HG03159 (cell line): Measurements from ENCODE around the gene DLG1.

Experiments used
- ATAC-seq: cut with Tn5 transposase; IDR thresholded peaks from one replicate; pipeline ENCODE4 v1.9.1; 2021; ENCODE audit warnings: mild to moderate bottlenecking, moderate library complexity; ENCODE audit not compliant: unreplicated experiment

Gene DLG1

DNA sequence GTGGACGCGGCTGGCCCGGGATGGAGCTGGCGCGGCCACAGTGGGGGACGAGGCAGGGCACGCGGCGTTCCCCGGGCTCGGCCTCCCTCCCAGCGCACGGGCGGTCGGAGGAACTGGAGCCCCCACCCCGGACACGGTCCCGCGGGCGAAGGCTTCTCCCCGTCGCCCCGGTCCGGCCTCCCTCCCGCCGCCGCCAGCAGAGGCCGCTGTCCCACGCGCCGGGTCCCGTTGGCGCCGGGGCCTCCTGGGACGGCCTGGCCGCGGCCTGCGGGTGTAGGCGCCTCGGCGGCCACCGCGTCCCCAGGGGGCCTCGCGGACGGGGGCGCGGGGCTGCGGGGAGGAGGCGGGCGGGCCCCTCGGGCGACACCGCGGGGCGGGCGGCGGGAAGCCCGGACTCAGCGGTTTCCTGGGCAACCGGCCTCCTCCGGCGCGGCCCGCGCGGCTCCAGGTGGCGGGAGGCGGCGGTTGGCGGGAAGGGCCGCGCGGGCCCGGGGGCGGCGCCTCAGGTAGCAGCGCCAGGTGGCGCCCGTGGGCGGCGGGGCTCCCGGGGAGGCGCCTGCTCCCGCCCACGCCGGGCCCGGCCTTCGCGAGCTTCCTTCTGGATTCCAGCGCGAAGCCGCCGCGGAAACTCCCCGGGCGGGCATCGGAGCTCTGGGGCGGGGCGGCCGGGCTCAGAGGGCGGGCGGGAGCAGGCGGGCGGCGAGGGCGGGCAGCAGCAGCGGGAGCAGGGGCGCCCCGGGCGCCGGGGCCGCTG lies 295.5 kb downstream of the DLG1 start:
- peak; percentile 61 for ATAC-seq

DNA sequence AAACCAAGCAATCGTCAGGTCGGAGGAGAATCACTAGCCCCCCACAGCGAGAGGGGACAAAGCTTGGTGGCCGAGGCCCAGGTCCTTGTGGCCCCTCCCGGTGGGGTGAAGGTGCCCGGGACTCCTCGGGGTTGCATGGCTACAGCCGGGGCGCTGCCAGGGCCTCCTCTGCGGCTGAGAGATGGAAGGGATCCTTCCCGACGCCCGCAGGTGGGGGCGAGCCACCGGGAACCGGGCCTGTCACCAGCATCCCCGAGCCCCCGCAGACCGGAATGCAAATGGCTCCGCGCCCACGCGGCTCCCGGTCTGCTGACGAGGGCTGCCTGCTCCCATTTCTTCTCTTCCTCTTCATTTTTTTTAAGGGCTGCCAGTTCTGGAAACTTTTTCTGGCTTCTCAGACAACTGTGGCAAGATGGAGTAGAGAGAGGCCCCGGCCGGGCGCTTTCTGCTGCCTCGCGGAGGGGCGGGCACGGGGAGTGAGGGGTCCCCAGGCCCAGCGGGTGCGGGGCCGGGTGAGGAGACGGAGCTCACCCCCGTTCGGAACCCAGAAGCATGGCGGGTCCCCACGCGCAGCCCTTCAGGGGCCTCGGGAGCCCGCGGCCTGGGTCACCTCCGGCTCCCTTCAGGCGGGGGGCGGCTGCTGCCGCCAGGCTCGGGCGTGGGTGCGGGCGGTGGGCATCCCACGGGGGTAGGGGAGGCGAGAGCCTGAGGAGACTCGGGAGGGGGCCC lies 296.3 kb downstream of the DLG1 start:
- ATAC-seq = no peak

DNA sequence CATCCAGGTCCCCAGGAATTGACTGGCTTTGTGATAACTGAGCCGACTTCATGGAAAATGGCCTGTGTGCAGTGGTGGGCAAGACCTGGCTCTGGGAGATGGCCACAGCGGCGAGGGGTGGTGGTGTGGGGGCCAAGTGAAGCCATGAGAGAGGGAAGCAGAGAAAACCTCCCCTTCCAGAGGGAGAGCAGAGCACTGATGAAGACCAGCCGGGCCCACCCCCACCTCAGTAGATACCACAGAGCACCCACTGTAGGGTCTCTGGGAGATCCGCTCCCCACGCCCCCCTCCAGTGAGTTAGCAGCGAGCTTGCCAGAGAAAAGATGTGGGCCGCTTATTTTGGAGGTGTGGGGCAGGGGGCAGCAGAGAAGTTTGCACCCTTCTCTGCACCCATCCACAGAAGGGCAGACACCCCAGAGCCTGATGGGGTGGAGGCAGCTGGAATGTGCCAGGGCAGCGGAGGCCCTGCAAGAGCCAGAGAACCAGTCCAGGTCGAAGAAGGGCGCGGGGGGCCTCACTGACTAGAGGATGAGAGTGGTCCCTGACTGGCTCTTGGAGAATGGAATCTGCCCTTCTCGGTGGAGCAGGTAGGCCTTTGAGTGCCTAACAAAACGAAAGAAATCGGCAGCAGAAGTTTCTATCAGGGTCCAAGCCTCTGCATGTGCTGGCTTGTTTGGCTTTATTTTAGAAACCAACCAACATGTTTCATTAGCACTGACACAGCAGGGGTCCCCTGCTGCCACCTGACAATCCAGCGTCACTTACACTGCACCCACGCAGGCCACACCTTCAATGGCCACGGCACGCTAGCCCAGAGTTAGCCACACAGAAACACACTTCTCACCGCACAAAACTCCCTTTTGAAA lies 297.1 kb downstream of the DLG1 start:
- no peak for ATAC-seq

DNA sequence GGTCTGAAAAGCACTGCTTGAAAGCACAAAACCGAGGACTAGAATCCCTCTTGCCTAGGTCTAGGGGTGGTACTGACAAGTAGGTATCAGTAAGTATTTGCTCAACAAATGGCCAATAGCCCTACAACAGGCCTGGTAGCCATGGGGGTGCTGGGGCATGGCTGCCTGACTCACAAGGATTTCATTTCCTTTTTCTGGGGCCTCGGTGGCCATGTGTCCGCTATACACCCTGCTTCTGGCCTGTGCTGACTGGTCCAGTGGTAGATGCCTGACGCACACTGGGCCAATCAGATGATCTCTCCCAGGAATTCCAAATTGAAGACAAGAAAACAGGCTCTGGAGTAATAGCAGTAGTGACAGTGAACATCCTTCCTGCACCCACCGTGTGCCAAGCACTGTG lies 298.2 kb downstream of the DLG1 start:
- ATAC-seq = no peak

DNA sequence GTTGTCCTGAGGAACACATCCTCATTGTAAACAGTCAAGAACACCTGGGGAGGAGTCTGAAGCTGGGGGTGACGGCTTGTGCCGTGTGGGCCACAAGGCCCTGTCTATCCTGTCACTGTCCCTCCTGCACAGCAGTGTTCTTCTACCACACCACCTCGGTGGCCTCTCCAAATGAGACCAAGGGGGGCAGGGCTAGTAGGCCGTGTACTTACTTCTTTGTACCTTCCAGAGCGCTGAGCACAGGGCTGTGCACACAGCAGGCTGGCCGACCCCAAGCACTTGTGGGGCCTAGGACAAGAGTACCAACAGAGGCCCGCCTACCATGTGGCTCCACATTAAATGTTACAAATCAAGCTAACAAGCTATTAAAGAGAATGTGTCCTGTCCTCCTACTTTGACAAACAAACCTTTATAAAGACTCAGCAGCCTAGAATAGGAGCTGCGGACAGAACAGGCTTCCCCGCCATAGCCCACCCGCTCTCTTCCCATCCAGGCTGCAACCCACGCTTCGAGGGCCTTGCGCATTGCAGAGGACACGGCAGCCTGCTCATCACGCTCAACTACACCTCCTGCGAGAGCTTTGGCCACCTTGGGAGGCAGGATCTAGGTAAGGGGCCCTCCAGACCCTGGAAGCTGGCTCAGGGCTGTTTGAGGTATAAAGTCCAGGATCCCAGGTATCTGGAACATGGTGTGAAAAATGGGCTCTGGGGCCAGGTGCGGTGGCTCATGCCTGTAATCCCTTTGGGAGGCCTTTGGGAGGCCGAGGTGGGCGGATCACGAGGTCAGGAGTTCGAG lies 299.2 kb downstream of the DLG1 start:
- no peak for ATAC-seq

DNA sequence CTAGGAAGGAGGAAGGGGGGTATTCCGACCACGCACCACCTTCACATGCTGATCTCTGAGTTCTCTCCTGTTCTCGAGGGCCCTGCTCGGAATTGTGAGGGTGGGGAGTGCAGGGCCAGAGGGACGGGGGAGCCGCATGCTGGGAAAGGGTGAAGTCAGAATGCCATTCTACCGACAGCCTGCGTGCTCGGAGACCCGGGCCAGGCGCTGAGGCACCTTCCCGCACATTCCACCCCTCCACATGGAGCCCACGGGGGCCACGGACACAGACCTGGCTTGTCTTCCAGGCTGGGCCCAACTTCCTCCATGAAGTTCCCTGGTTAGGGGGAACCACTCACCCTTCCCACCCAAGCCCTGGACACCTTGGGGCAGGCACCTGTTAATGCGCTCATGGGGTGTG lies 301.1 kb downstream of the DLG1 start:
- no peak for ATAC-seq

DNA sequence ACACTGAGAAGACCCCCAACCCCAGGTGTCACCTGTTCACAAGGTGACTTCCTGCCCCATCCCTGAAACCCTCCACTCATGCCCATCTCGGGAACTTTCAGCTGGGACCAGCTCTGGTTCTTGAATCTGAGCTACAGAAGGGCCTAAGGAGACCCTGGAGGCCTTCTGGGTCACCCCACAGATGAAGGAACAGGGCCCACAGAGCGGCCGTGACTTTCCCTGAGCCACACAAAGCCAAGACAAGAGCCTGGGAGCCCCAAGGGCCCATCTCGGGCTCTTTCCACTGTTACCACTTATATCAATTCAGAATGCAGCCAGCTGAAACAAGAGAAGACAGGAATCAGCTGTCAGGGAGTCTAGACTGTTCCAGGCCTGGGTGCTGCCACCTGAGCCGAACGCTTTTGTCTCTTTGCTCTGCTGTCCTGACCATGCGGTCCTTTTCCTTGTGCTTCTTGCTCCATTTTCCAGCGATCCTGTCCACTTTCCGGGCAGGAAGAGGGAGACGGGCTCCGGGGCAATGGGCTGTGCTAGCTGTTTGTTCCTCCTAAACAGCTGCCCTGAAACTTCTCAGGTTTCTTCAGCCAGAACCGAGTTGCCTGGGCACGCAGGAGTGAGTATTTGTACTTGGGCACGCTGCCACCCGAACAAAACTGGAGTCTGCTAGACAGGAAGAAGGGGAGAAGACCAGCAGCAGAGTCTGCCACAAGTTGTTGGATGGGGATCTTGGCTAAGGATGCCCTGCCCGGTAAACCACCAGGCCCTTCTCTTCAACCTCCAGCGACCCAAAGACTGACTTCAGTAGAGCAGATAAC lies 301.8 kb downstream of the DLG1 start:
- no peak for ATAC-seq

DNA sequence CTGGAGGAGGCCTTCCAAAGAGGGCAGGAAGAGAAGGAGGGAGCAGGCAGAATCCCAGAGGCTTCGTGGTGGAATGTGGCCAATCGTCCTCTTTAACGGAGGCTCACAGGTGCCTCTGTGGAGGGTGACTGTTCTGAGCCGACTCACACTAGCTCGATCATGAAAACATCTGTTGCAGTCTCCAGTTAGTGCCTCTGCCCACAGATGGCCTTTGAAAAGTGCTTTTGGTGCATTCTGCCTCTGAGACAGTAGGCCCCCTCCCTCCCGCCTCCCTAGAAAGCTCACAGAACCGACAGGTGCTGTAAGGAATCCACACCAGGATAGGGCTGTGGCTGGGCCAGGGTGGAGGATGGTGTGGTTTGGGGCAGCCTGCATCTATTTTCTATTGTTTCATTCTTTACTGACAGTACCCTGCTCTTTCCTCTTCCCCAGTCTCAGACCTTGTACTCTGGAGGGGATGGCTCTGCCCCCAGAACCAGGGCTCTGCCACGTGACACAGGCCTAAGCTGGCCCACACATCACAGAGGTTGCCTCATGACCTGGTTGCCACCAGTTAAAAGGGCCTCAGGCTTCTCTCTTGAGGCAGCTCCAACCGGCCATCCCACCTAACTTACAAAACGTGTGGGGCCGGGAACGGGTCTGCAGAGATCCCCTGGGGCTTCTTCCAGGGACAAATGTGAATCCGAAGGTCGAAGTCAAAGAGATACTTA lies 302.6 kb downstream of the DLG1 start:
- no peak for ATAC-seq

DNA sequence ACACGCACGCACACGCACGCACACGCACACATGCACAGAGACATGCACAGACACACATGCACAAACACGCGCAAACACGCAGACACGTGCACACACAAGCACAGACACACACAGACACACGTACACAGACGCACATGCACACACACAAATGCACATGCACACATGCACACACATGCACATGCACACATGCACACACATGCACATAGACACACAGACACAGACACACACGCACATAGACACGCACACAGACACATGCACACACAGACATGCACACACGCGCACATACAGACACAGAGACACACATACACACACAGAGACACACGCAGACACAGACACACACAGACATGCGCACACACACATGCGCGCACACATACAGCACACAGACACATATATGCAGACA lies 303.4 kb downstream of the DLG1 start:
- ATAC-seq = no peak

DNA sequence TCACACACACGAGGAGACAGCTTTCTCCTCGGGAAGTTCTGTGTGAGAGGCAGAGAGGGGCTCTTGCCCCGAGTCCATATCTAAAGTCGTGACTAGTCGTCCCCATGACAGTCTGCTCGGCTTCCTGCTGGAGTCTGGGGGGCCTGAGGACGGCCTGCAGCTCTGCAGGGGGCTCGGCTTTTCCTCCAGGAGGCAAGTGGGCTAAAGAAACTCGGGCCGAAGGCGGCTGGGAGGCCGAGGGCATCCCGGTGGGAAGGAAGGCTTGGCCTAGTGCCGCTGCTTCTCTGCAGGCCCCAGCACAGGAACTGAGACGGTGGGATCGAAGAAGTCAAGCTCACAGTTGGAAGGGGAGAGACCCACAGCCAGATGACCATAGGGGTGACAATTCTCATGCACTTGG lies 304.4 kb downstream of the DLG1 start:
- ATAC-seq = no peak
